Stomach (tissue), 4 donors: ENCODE measurements around the gene VEPH1.

Experiments used
- EP300 ChIP-seq: sonication (generic); formaldehyde crosslinking; IDR thresholded peaks from one replicate; pipeline ENCODE4 v1.6.1; 2017; ENCODE audit warnings: antibody characterized with exemption
- POLR2A ChIP-seq, 4 donors: fragments of 450-650 bp; IDR thresholded peaks; one replicate each; pipeline ENCODE4 v1.6.1; 2016; ENCODE audit warnings: antibody characterized with exemption in 4 of 4, control low read depth in 2 of 4, mild to moderate bottlenecking in 1 of 4, moderate library complexity in 1 of 4
- POLR2AphosphoS5 ChIP-seq, 3 donors: sonication (generic); formaldehyde crosslinking; IDR thresholded peaks; one replicate each; pipeline ENCODE4 v1.6.1; 2016; ENCODE audit warnings: antibody characterized with exemption in 3 of 3
- TF ChIP-seq, protein P1 (sequence below), 7 experiments: fragments of 450-650 bp in 4 of 7; fragments of 200-600 bp in 3 of 7; sonication (generic) in 3 of 7; IDR thresholded peaks; one replicate each; pipeline ENCODE4 v1.5.1; 2016 to 2019; ENCODE audit warnings: antibody characterized with exemption in 7 of 7, control low read depth in 2 of 7, mild to moderate bottlenecking in 1 of 7

DNA sequence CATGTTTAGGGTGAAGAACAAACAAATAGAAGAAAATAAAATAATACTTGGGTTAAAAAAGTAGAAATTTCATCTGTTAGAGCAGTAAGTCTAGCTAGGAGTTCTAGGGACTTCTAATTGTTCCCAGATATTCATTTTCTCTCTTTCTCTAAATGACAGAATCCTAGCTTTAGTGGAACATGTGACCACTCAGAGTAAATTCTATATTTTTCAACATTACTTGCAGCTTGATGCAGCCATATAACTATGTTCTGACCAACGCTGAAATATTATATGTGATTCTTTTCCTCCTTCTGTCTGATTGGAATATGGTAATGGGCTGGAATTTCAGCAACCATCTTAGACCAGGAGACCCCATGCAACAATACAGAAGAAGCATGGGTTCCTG is 58.4 kb downstream of the VEPH1 start:
- TF ChIP-seq, protein P1, sequence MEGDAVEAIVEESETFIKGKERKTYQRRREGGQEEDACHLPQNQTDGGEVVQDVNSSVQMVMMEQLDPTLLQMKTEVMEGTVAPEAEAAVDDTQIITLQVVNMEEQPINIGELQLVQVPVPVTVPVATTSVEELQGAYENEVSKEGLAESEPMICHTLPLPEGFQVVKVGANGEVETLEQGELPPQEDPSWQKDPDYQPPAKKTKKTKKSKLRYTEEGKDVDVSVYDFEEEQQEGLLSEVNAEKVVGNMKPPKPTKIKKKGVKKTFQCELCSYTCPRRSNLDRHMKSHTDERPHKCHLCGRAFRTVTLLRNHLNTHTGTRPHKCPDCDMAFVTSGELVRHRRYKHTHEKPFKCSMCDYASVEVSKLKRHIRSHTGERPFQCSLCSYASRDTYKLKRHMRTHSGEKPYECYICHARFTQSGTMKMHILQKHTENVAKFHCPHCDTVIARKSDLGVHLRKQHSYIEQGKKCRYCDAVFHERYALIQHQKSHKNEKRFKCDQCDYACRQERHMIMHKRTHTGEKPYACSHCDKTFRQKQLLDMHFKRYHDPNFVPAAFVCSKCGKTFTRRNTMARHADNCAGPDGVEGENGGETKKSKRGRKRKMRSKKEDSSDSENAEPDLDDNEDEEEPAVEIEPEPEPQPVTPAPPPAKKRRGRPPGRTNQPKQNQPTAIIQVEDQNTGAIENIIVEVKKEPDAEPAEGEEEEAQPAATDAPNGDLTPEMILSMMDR (IDR thresholded peaks at IDR 0.05): no peak
- TF ChIP-seq POLR2A (IDR thresholded peaks at IDR 0.05): no peak
- TF ChIP-seq POLR2AphosphoS5 (IDR thresholded peaks at IDR 0.05): no peak
- TF ChIP-seq EP300: no peak
